Osteocyte (in vitro differentiated cells): ENCODE measurements around the gene MX2. TPM values are rescaled to one million over a fixed set of nuclear protein-coding genes. Genes with fewer than 3 reads are reported as not detected.

ENCODE experiments used
- DNase-seq: peaks from one replicate; pipeline ENCODE4 v3.0.0; 2021; ENCODE audit warnings: mixed read lengths; ENCODE audit not compliant: unreplicated experiment; ENCODE audit errors: extremely low spot score
- H3K27ac Mint-ChIP-seq: one replicate; pipeline ENCODE4 v1.8.0; 2021; ENCODE audit warnings: mild to moderate bottlenecking, mixed read lengths; ENCODE audit not compliant: unreplicated experiment
- H3K27me3 Mint-ChIP-seq: one replicate; pipeline ENCODE4 v1.8.0; 2021; ENCODE audit warnings: mixed read lengths; ENCODE audit not compliant: unreplicated experiment
- H3K36me3 Mint-ChIP-seq: one replicate; pipeline ENCODE4 v1.8.0; 2021; ENCODE audit warnings: mixed read lengths; ENCODE audit not compliant: unreplicated experiment
- H3K4me1 Mint-ChIP-seq: one replicate; pipeline ENCODE4 v1.8.0; 2021; ENCODE audit warnings: mixed read lengths; ENCODE audit not compliant: unreplicated experiment
- H3K4me3 Mint-ChIP-seq: one replicate; pipeline ENCODE4 v1.8.0; 2021; ENCODE audit warnings: mild to moderate bottlenecking, moderate library complexity, mixed read lengths; ENCODE audit not compliant: unreplicated experiment
- H3K9me3 Mint-ChIP-seq: one replicate; pipeline ENCODE4 v1.8.0; 2021; ENCODE audit warnings: mixed read lengths; ENCODE audit not compliant: unreplicated experiment
- total RNA-seq: library from RNA; stranded (reverse); gene quantifications from 2 replicates; pipeline ENCODE4 v1.2.1, GENCODE V29; 2021
- TF ChIP-seq, protein P1 (sequence below): fragments of 200-600 bp; sonication (generic); IDR thresholded peaks from 2 replicates; pipeline ENCODE4 v1.5.0; 2021; ENCODE audit warnings: antibody characterized with exemption, mild to moderate bottlenecking, moderate library complexity

Gene MX2
- total RNA-seq, 1 donor from 2014 or later, result not detected

DNA sequence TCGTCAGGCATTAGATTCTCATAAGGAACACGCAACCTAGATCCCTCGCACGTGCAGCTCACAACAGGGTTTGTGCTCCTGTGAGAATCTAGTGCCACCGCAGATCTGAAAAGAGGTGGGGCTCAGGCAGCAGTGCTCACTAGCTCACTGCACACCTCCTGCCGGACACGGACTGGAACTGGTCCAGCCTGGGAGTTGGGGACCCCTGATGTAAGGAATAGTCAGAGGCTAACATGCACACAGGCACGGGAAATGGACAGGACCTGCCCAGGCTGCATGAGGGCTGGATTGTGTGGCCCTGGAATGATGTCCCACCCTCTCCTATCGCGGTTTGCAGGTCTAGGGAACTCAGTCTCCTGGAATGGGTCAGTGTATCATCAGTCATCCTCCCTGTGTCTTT is 41.0 kb downstream of the MX2 start:
- no peaks in the 10 kb centered on the region for H3K9me3 Mint-ChIP-seq
- TF ChIP-seq, protein P1, sequence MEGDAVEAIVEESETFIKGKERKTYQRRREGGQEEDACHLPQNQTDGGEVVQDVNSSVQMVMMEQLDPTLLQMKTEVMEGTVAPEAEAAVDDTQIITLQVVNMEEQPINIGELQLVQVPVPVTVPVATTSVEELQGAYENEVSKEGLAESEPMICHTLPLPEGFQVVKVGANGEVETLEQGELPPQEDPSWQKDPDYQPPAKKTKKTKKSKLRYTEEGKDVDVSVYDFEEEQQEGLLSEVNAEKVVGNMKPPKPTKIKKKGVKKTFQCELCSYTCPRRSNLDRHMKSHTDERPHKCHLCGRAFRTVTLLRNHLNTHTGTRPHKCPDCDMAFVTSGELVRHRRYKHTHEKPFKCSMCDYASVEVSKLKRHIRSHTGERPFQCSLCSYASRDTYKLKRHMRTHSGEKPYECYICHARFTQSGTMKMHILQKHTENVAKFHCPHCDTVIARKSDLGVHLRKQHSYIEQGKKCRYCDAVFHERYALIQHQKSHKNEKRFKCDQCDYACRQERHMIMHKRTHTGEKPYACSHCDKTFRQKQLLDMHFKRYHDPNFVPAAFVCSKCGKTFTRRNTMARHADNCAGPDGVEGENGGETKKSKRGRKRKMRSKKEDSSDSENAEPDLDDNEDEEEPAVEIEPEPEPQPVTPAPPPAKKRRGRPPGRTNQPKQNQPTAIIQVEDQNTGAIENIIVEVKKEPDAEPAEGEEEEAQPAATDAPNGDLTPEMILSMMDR, result no peak
- no peaks in the 10 kb centered on the region for H3K36me3 Mint-ChIP-seq
- H3K4me1 Mint-ChIP-seq, result no peaks in the 10 kb centered on the region
- no peak for DNase-seq
- H3K27me3 Mint-ChIP-seq, result peaks cover 50% of the 10 kb centered on the region
- no peak overlapping the region for H3K4me3 Mint-ChIP-seq
- no peak overlapping the region for H3K27ac Mint-ChIP-seq

DNA sequence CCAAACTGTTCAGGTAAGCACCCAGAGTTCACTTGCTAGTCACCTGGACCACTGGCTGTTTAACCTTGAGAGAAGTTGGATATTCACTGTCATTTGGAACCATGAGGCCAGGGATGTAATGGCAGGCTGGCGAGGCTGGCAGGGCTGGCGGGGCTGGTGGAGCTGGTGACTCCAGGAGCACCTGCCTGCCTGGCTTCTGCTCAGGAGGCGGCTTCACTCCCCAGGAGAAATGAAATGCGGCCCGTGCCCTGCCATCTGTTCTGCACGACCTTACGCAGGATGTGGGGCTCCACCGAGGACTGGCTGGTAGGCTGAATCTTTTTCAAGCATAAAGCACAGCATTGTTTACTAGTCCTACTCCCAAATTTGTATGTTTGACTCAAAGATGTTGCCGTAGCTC is 41.5 kb downstream of the MX2 start:
- no peak overlapping the region for H3K27ac Mint-ChIP-seq
- peaks cover 54% of the 10 kb centered on the region for H3K27me3 Mint-ChIP-seq
- no peak for DNase-seq
- no peaks in the 10 kb centered on the region for H3K9me3 Mint-ChIP-seq
- H3K36me3 Mint-ChIP-seq, result no peaks in the 10 kb centered on the region
- no peak overlapping the region for H3K4me3 Mint-ChIP-seq
- TF ChIP-seq, protein P1, result no peak
- no peaks in the 10 kb centered on the region for H3K4me1 Mint-ChIP-seq

DNA sequence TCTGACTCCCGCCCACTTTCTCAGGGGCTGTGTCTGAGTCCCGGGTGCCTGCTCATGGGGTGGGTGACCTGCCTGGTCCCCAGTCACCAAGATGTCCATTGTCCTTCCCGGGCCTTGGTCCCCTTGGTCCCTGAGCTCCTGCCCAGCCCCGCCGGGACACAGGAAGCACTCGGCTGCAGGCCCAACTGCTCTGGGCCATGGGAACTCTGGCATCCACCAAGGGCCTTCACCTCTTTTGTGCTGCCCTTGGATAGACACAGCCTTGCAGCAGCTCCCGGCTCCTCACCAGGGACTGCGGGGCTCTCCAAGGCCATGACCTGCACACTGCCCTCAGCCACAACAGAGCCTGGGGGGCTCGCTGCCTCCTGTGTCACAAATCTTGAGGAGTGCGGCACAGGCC is 42.1 kb downstream of the MX2 start:
- Mint-ChIP-seq H3K36me3 (no peaks in the 10 kb centered on the region), H3K4me3 (no peak overlapping the region), H3K27ac (no peak overlapping the region), H3K9me3 (no peaks in the 10 kb centered on the region), H3K27me3 (peaks cover 61% of the 10 kb centered on the region), H3K4me1 (no peaks in the 10 kb centered on the region)
- no peak for DNase-seq
- TF ChIP-seq, protein P1, result no peak

DNA sequence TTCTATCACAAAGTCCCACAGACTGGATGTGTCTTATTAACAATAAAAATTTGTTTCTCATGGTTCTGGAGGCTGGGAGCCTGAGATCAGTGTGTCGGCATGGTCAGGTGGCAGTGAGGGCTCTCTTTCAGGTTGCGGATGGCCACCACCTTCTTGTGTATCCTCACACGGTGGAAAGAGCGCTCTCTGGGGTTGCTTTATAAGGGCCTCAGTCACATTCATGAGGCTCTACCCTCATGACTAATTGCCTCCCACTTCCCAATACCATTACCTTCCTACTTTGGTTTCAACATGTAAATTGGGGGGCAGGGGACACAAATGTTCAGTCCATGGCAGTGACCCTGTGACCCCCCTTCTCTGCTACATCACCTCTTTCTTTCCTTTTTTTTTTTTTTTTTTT is 43.5 kb downstream of the MX2 start:
- peaks cover 64% of the 10 kb centered on the region for H3K27me3 Mint-ChIP-seq
- no peaks in the 10 kb centered on the region for H3K36me3 Mint-ChIP-seq
- no peak overlapping the region for H3K27ac Mint-ChIP-seq
- no peaks in the 10 kb centered on the region for H3K4me1 Mint-ChIP-seq
- no peak for DNase-seq
- H3K4me3 Mint-ChIP-seq, result no peak overlapping the region
- H3K9me3 Mint-ChIP-seq, result no peaks in the 10 kb centered on the region
- TF ChIP-seq, protein P1, result no peak

DNA sequence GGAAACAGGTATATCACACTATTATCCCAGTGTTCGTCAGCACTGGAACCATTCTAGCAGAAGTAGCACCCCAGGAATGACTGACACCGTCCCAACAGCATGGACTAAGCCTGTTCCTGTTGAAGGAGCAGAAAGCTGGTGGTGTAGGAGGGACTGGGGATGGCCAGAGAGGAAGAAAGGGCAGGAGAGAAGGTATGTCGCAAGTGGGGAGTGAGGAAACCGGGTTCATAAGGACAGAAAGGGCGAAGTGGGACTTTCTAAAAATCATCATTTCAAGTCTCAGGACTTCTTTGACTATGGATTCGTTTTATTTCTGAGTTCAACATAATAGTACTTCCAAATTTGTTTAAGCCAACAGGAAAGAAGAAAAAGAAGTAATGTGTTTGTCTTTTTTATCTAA is 44.5 kb downstream of the MX2 start:
- TF ChIP-seq, protein P1, result no peak
- Mint-ChIP-seq H3K27ac (no peak overlapping the region), H3K36me3 (no peaks in the 10 kb centered on the region), H3K4me1 (peaks cover 9% of the 10 kb centered on the region), H3K27me3 (peaks cover 63% of the 10 kb centered on the region), H3K4me3 (no peak overlapping the region), H3K9me3 (no peaks in the 10 kb centered on the region)
- no peak for DNase-seq
